Osteoblast (primary cell): Measurements from ENCODE around the gene XIRP2. TPM values are rescaled to one million over a fixed set of nuclear protein-coding genes. Genes with fewer than 3 reads are reported as not detected.

Experiments used
- DNase-seq: peaks from one replicate; pipeline ENCODE4 v3.0.0; 2011; ENCODE audit warnings: low spot score, mixed read lengths; ENCODE audit not compliant: insufficient read length; ENCODE audit errors: missing footprints
- H2AFZ ChIP-seq: 2 replicates; pipeline ENCODE4 v1.6.0; 2011; ENCODE audit warnings: mild to moderate bottlenecking, low read length
- H3K27ac ChIP-seq: 2 replicates; pipeline ENCODE4 v1.5.1; 2011; ENCODE audit warnings: mild to moderate bottlenecking, low read depth, low read length, moderate library complexity
- H3K27me3 ChIP-seq: 2 replicates; pipeline ENCODE4 v1.6.0; 2012; ENCODE audit warnings: mild to moderate bottlenecking, control low read depth, inconsistent platforms, low read length, moderate library complexity; ENCODE audit not compliant: insufficient read depth
- H3K36me3 ChIP-seq: 2 replicates; pipeline ENCODE4 v1.5.1; 2011; ENCODE audit warnings: mild to moderate bottlenecking, low read length, control low read depth, moderate library complexity; ENCODE audit not compliant: insufficient read depth
- H3K4me1 ChIP-seq: 2 replicates; pipeline ENCODE4 v1.5.1; 2011; ENCODE audit warnings: mild to moderate bottlenecking, low read length, control low read depth, moderate library complexity; ENCODE audit not compliant: insufficient read depth
- H3K4me2 ChIP-seq: 2 replicates; pipeline ENCODE4 v1.6.0; 2011; ENCODE audit warnings: mild to moderate bottlenecking, low read length; ENCODE audit not compliant: insufficient read depth
- H3K4me3 ChIP-seq: fragments of 200-600 bp; sonication (generic); 3 replicates; pipeline ENCODE4 v1.5.1; 2012; ENCODE audit warnings: mild to moderate bottlenecking, low read length, inconsistent platforms; ENCODE audit not compliant: insufficient read depth
- H3K79me2 ChIP-seq: 2 replicates; pipeline ENCODE4 v1.6.0; 2012; ENCODE audit warnings: mild to moderate bottlenecking, low read length, control low read depth, inconsistent platforms; ENCODE audit not compliant: insufficient read depth
- H3K9me3 ChIP-seq: 2 replicates; pipeline ENCODE4 v1.5.1; 2011; ENCODE audit warnings: low read depth, low read length, control low read depth
- H4K20me1 ChIP-seq: 2 replicates; pipeline ENCODE4 v1.6.0; 2012; ENCODE audit warnings: mild to moderate bottlenecking, low read length, control low read depth; ENCODE audit not compliant: insufficient read depth
- total RNA-seq: library from RNA; depleted of rRNA; stranded (reverse); fragments of >200 nt; gene quantifications from 2 replicates; pipeline ENCODE4 v1.2.3, GENCODE V29; 2012
- TF ChIP-seq, protein P1 (sequence below): IDR thresholded peaks from 2 replicates; pipeline ENCODE4 v1.5.1; 2011; ENCODE audit warnings: mild to moderate bottlenecking, low read depth, low read length, moderate library complexity; ENCODE audit errors: extremely low read depth

Gene XIRP2
- total RNA-seq, 1 donor, result not detected

DNA sequence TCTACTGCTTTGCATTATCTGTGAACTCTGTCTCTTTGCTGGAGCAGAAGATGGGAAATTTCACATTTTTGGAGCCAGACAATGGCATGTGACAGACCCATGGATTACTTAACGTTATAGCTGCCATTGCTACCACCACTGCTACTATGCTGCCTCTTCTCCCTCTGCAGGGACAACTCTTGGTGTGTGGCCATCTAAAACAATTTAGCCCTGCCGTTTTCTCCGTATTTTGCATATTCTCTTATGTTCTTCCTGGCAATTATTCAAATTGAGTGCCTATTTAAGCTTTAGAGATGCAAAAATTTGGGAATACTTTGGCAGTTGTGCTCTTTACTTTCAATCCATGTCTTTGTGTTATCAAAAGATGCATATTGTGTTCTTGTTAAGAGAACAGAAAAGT is 386.8 kb downstream of the XIRP2 start:
- TF ChIP-seq, protein P1, sequence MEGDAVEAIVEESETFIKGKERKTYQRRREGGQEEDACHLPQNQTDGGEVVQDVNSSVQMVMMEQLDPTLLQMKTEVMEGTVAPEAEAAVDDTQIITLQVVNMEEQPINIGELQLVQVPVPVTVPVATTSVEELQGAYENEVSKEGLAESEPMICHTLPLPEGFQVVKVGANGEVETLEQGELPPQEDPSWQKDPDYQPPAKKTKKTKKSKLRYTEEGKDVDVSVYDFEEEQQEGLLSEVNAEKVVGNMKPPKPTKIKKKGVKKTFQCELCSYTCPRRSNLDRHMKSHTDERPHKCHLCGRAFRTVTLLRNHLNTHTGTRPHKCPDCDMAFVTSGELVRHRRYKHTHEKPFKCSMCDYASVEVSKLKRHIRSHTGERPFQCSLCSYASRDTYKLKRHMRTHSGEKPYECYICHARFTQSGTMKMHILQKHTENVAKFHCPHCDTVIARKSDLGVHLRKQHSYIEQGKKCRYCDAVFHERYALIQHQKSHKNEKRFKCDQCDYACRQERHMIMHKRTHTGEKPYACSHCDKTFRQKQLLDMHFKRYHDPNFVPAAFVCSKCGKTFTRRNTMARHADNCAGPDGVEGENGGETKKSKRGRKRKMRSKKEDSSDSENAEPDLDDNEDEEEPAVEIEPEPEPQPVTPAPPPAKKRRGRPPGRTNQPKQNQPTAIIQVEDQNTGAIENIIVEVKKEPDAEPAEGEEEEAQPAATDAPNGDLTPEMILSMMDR, result no peak
- H3K36me3 ChIP-seq, result no peaks in the 10 kb centered on the region
- no peaks in the 10 kb centered on the region for H3K9me3 ChIP-seq
- H3K27ac ChIP-seq, result no peak overlapping the region
- H3K27me3 ChIP-seq, result no peaks in the 10 kb centered on the region
- no peaks in the 10 kb centered on the region for H4K20me1 ChIP-seq
- H2AFZ ChIP-seq, result no peak overlapping the region
- H3K4me2 ChIP-seq, result no peak overlapping the region
- no peak overlapping the region for H3K4me3 ChIP-seq
- H3K79me2 ChIP-seq, result no peaks in the 10 kb centered on the region
- no peak for DNase-seq
- no peaks in the 10 kb centered on the region for H3K4me1 ChIP-seq

GRCh38 chr2:167279810-167280209 is 391.5 kb downstream of the XIRP2 start:
- TF ChIP-seq, protein P1, result no peak
- H3K27me3 ChIP-seq, result no peaks in the 10 kb centered on the region
- no peak for DNase-seq
- no peaks in the 10 kb centered on the region for H3K4me1 ChIP-seq
- no peak overlapping the region for H3K27ac ChIP-seq
- no peak overlapping the region for H3K4me2 ChIP-seq
- H3K36me3 ChIP-seq, result no peaks in the 10 kb centered on the region
- H2AFZ ChIP-seq, result no peak overlapping the region
- H4K20me1 ChIP-seq, result no peaks in the 10 kb centered on the region
- H3K79me2 ChIP-seq, result no peaks in the 10 kb centered on the region
- no peaks in the 10 kb centered on the region for H3K9me3 ChIP-seq
- H3K4me3 ChIP-seq, result no peak overlapping the region

GRCh38 chr2:167287212-167287611 is 398.9 kb downstream of the XIRP2 start:
- Histone ChIP-seq H3K4me2 (no peak overlapping the region), H4K20me1 (no peaks in the 10 kb centered on the region), H3K4me3 (no peak overlapping the region), H3K4me1 (peaks cover 3% of the 10 kb centered on the region), H3K27me3 (peaks cover 3% of the 10 kb centered on the region), H2AFZ (no peak overlapping the region), H3K27ac (no peak overlapping the region), H3K36me3 (no peaks in the 10 kb centered on the region), H3K9me3 (no peaks in the 10 kb centered on the region), H3K79me2 (no peaks in the 10 kb centered on the region)
- TF ChIP-seq, protein P1, result no peak
- no peak for DNase-seq

DNA sequence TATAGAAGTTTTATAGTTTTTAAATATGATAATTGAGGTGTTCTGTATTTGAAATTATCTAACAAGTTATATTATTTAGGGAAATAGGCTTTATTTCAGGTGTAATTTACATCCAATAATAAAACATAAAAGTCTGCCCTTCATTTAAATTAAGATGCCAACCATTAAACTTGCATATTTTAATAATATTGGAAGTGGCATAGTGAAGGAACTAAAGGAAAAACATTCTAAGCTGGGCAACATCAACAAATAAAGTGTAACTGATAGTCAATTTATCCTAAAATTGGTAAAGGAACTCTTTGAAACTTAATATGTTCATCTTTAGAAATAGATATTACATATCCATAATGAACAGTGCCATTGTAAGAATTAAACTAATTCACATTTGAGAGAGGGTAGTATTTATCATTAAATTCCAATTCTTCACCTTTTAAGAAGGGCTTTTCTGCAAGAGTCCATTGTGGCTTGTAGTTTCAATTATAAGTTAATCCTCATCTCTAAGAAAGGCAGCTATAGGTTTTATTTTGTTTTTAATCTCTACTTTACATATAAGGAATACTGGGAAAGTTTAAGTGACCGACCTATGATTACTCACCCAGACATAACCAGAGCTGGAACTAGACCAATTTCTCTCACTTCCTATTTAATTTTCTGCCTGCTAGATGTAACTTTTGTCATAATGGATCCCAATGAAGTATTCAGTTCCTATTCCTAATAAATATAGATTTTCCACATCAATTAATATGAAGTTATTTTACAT is 401.6 kb downstream of the XIRP2 start:
- peaks cover 13% of the 10 kb centered on the region for H3K27me3 ChIP-seq
- no peak overlapping the region for H2AFZ ChIP-seq
- no peak overlapping the region for H3K27ac ChIP-seq
- no peaks in the 10 kb centered on the region for H3K36me3 ChIP-seq
- no peaks in the 10 kb centered on the region for H3K79me2 ChIP-seq
- TF ChIP-seq, protein P1, result no peak
- H3K9me3 ChIP-seq, result no peaks in the 10 kb centered on the region
- no peaks in the 10 kb centered on the region for H4K20me1 ChIP-seq
- peaks cover 21% of the 10 kb centered on the region for H3K4me1 ChIP-seq
- no peak overlapping the region for H3K4me3 ChIP-seq
- H3K4me2 ChIP-seq, result no peak overlapping the region
- no peak for DNase-seq
